ENCODE results near the gene TRIM54.
"Not testable (repeated sequence)": the region's sequence is repeated elsewhere in the genome, so short reads cannot be mapped to it uniquely, and the experiment has no call there.

Gene TRIM54

DNA sequence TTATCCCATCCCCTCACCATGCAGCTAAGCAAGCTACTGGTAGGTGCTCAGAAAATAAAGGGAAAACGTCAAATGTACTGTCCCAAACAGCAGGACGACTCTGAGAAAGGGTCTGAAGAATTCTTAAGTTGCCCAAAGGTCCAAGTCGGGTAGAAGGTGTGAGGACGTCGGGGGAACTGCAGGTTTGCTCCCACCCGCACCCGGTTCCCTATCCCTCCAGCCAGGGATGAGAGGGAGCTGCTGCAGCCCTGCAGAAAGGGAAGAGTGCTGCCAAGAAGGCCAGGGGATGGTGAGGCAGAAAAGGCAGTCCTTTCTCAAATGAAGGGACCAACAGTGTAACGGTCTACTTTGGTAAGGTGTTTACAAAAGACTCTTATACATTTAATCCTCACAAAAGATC, 32.9 kb downstream of the TRIM54 start:
- no peak for DNase-seq

DNA sequence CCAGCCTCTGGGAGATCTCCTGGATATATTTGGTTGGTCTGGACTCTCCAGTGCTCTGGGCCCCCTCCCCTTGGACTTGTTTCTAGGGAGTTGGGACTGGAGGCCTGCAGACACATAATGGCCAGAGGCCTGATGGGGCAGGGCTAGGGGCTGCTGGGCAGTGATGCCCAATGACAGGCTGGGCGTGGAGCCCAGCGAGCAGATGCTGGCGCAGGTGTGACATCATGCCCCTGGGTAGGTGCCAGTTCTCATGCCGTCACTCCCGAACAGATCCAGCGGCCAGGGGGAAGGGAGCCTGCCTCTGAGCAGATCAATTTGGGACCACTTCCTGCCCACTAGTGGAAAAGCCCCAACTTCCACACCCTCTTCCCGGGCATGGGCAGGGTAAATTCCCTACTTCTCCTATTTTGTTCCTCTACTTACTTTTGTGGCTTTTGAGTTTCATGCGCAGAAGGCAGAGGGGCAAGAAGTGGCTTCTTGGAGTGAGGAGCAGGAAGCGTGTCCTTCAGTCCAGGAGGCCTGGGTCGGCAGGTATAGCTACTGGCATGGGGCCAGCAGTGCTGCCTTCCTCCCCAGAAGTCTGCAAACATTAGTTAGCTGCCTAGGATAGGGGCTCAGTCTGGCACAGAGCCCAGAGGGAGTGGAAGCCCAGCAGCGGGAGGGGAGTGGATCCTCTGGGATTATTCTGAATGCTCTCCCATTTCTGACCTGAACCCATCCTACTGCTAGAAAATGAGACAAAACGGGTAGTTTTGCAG, 34.6 kb downstream of the TRIM54 start:
- DNase-seq = no peak

DNA sequence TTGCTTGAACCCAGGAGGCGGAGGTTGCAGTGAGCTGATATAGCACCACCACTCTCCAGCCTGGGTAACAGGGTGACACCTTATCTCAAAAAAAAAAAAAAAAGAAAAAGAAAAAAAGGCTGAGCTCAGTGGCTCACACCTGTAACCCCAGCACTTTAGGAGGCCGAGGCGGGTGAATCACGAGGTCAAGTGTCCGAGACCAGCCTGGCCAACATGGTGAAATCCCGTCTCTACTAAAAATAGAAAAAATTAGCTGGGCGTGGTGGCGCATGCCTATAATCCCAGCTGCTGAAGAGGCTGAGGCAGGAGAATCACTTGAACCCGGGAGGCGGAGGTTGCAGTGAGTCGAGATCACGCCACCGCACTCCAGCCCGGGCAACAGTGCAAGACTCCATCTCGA, 37.6 kb downstream of the TRIM54 start:
- not testable (repeated sequence) for DNase-seq

DNA sequence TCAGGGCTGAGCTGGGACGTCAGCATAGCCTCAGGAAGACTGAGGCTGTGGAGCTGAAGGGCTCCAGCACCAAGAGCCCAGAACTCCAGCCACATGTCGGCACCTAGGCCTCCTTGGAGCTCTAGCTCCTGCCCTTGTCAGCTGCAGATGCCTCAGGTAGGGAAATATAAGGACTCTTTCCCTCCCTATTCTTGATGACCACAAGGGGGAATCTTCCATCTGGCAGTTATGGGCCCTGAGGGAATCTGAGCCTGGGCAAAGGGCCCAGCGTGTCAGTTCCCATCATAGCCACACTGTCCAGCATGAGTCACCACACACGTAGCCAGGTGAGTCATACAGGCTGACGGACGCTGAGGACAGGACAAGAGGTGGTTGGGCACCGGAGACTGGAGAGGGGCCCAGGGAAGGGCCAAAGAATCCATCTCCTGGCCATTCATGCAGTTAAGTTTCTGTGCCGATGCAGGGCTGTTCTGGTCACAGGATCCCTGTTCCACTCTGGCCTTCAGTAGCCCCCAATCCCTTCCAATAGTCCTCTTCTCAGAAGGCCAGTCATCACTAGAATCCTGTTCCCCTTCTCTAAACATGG, 38.8 kb downstream of the TRIM54 start:
- no peak for DNase-seq

DNA sequence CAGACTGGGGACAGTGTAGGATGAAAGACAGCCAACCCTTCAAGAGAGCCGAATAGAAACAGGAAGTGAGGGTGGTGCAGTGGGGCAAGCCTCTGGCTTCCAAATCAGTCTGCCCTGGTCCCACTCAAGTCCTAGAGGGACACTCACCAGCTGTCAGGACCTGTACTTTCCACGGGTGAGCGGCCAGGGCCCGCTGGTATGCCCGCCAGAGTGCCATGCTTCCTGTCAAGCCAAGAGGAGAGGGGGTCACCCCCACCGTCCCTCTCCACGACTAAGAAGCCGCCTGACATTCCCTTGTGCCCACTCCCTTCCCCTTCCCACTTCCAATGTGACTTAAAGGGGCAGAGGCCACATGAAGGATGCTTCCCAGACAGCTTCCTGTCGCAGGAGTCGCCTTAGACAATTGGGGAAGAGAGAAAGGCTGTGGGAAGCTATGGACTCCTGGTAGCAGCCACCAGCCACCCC, 40.1 kb downstream of the TRIM54 start:
- peak; percentile 20 for DNase-seq

DNA sequence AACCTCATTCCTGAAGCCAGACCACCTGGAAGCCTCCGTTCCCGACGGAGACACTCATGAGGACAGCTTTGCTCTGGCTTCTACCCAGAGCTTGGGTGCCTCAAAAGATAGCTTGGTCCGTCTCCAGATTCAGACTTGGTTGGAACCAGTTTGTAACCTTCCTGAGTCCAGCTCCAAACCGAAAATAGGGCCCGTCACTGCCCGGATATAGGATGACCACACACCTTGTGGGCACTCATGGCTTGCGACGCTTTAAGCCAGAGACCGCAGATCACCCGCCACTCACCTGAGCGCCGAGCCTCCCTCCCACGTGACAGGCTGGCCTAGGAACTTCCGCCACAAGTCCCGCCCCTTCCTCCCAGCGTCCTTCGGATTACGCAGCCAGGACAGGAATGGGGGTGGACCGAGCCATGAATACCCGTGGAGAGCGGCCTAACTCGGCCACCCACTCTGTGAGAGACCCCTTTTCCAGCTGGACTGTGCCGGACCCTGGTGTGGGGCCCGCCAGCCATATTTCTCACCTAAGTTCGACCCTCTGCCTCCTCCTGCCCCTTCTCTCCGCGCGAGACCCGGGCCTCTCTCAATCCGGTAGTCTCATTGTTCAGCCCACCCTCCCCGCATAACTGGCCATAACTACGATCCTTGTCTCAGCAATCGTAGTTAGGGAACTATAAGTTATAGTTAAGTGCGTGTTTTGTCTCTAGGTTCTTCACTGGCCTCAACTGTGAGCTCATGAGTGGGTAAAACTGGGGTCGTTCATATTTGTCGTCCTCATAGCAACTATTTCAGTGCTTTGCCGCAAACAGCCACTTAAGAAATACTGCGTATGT, 40.8 kb downstream of the TRIM54 start, which contains the start of gene MPV17:
TSS of gene MPV17 (minus strand) at position 332 of the 830 bp plus-strand sequence. CDS start 580 bp downstream, outside the sequence.
- DNase-seq = peak; percentile 89

DNA sequence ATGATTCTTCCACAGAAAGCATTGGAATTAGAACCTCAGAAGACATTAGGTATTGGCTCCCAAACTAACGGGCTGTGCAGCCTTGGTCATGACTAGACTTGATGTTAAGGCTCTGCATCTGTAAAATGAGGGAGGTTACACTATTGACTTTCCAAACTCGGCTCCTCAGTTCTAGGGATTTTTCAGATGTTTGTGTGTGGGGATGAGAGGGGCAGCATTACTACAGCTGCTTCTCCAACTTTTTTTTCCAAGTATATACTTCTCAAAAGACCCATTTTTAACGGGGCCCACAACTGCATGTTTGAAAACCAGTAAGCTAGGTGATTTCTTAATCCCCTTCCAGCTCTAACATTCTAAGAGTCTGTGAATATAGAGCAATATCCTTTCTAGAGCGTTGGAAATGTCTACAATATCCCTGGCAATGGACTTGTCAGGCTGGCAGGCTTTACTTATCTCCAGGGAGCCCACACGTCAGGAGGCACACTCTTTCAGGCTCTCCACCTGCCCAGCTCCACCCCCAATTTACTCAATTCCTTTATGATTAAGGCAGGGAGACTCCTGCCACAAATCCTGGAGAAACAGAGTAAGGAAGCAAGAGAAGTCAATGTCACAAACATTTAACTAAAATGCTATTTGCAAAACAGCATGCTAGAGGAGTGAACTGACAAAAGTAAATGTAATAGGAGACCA, 41.5 kb downstream of the TRIM54 start:
- no peak for DNase-seq

DNA sequence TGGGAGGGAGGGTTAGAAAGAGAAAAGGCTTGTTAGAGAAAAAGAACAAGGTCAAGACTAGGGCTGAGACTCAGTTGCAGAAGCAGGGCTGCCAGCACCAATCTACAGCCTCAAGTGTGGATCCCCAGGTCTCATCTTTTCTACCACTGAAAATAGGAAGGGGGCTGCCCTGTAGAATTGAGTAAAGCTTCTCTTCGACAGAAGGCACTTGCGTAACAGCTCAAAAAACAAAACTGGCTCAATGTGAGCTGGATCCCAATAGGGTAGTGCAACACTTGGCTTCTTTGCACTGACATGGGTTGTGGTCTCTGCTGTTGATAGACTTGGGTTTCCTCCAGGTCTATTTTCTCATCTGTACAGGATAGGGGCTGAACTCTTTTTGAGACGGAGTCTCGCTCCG, 42.5 kb downstream of the TRIM54 start:
- DNase-seq = no peak

DNA sequence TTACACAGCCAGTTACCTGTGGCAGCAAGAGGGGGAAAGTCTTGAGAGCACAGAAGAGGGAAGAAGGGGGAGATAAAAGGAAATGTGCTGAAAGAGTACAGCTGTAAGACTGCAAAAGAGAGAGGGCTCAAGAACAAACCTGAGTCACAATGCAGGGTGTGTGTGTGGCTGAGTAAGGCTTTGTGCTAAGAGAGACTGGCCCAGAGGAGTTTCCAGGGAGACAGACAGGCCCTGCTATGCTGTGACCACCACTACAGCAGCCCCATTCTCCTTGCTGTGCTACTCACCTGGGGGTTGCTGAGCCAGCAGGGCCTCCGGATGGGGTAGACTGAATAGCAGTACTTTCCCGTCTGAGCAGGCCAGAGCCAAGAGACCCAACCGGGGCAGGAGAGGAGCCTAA, 53.1 kb downstream of the TRIM54 start:
- no peak for DNase-seq

DNA sequence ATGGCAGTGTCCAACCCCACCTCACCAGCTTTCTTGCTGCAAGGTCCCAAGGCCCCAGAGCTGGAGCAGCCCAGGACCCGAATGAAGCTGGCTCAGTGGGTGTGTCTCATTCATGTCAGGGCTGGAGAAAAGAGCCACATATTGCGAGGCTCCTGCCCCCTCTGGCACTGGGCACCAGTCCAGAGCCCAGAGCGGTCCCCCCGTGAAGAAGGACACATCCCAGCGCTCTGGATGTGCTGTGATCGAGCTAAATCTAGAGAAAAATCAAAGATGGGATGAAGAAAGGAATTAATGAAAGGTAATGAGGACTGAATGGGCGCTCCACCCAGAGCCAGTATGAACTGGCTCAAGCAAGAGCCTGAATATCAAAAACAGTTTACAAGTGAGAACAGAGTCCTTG, 53.9 kb downstream of the TRIM54 start:
- no peak for DNase-seq

DNA sequence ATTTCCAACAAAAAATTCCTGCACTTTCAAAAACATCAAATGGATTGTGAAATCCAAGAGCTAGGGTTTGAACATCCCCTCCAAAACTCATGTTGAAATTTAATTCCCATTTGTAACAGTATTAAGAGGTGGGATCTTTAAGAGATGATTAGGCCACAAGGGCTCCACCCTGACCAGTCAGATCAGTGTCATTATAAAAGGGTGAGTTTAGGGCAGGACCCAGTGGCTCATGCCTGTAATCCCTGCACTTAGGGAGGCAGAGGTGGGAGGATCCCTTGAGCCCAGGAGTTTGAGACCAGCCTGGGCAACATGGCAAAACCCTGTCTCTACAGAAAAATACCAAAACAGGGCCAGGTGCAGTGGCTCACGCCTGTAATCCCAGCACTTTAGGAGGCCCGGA, 65.4 kb downstream of the TRIM54 start:
- DNase-seq = no peak

DNA sequence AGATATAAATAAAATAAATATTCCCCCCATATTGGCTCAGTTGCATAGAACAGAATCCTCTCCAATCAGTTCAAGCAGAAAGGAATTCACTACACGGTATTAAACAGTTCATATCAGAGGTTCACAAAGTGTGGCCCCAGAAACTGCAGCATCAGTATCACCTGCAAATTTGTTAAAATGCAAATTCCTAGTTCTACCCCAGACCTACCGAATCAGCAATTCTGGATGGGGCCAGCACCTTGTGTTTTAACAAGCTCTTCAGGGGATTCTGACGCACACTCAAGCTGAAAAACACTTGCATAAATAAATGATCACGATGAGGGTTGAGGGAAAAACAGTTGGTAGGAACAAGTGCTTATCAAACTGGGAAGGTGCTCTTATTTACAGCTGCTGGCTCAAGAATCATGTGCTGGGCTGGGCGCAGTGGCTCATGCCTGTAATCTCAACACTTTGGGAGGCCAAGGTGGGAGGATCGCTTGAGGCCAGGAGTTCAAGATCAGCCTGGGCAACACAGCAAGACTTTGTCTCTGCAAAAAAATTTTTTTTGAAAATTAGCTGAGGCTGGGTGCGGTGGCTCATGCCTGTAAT, 68.0 kb downstream of the TRIM54 start:
- DNase-seq = no peak

DNA sequence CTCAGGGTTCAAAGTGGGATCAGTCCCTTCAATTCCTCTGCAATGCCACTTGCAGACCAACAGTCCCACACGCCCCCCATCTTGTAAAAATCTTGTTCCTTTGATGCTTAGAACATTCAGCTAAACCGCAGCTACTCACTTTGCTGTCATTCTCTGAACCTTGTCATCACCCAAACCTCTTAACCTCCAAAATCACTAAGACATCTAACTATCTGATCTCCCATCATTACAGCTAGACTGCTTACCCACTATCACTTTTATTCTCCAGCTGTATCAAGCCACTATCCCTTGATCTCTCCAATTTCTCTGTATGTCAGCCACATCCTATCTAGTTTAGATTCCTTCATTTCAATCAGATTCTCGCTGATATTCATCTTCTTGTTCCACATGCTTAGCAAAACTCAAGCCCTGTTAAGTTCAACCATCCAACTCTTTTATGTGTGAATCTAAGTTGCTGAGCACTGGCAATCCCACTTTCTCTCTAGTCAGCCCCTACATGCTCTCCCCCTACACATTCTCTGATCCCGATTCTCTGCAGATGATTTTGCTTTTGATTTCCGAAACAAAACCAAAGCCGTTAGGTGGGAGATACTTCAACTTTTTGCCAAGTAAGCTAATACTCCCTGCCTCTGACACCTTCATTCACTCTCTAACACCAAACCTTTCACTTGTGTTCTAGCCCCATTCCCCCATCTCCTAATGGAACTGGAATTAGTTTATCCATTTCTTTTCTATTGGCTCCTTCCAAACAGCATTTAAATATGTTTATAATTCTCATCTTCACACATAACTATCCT, 69.8 kb downstream of the TRIM54 start:
- DNase-seq = peak; percentile 11

DNA sequence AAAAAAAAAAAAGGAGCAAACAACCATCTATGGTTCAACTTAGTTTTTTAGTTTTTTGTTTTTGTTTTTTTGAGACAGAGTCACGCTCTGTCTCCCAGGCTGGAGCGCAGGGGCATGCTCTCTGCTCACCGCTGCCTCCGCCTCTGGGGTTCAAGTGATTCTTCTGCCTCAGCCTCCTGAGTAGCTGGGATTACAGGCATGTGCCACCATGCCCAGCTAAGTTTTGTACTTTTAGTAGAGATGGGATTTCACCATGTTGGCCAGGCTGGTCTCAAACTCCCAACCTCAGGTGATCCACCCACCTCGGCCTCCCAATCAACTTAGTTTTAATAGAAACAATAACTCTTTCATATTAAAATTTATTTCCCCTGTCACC, 71.1 kb downstream of the TRIM54 start:
- not testable (repeated sequence) for DNase-seq

DNA sequence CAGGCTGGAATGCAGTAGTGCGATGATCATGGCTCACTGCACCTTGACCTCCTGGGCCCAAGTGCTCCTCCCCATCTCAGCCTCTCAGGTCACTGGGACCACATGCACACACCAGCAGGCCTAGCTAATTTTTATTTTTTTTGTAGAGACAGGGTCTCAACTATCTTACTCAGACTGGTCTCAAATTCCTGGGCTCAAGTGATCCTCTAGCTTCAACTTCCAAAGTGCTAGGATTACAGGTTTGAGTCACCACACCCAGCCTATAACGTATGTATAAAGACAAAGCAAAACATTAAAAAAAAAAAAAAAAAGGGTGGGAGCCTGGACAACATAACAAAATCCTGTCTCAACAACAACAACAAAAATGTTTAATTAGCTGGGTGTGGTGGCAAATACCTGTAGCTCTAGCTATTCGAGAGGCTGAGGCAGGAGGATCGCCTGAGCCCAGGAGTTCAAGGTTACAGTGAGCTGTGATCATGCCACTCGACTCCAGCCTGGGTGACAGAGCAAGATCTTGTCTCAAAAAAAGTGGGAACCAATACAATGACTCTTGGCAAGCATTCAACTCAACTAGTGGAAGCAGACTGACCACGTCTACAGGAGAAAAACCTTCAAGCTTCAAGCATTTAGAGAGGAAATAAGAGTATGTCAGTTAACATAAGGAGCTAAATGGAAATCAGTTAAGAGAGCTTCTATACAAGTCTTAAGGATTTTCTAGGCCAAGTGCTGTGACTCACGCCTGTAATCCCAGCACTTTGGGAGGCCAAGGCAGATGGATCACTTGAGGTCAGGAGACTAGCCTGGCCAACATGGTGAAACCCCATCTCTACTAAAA, 71.8 kb downstream of the TRIM54 start:
- DNase-seq = no peak

DNA sequence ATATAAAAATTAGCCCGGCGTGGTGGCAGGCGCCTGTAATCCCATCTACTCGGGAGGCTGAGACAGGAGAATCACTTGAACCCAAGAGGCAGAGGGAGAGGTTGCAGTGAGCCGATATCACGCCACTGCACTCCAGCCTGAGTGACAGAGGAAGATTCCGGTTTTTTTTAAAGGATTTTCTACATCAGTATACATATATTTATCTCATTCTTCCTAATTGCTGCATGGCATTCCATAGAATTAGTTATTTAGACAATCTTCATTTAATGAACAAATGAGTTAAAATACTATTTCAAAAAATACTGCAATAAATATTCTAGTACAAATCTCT, 72.3 kb downstream of the TRIM54 start:
- no peak for DNase-seq

DNA sequence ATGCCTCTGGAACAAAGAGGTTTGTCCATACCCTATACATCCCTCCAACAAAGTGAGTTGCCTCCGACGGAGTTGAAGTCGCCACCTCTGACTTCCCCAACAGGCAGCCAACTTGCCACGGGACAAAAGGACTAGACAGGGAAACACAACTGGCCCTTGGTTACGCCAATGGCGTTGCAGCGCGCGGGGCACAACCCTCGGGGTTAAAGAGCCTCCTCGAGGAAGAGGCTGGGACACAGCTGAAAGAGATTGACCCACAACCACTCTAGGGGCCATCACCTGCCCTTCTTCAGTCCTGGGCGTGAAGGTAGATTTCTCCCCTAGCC, 73.8 kb downstream of the TRIM54 start:
- no peak for DNase-seq

DNA sequence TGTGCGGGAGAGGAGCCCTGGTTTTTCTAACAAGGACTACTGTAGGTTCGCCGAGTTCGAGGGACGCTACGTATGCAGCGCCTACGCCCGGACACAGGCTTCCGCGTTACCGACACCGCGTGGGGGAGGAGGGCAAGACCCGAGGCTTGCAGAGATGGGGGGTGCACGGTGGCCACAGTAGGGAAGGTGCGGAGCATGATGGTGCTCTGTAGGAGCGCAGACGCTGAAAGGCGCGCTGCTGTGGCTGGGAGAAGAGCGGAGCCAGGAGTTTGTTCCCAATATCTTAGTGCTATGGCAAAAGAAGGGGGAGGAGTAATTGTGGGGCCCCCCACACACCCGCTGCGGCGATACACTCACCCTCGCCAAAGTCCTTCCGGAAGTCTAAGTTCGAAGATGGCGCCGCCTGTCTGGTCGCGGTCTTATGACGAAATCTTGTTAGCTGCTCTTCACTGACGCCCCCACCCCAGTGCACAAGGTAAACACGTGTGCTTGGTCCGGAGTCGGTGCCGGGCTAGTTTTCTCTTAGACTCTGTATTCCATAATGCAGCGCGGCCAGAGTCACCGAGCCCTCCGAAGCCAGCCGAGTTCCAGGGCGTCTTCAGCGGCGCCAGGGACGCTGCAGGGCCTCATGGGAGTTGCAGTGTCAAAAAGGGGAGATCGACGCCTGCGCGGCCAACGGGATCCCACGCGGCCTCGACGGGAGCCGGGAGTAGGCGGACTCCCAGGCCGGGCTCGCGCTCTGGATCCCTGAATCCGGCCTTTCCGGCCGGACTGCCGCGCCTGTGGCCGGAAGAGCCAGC, 74.4 kb downstream of the TRIM54 start, which contains the start of gene GTF3C2:
TSS of gene GTF3C2 (minus strand) at position 383 of the 800 bp plus-strand sequence. CDS start 13,210 bp downstream, outside the sequence.
- peak; percentile 93 for DNase-seq
